ENCODE data around the gene CMIP. TPM values are rescaled to one million over a fixed set of nuclear protein-coding genes. Genes with fewer than 3 reads are reported as not detected.
A peak's percentile ranks its signal among the peaks of the same experiment; 100 is the strongest.
"Not testable (repeated sequence)": the region's sequence is repeated elsewhere in the genome, so short reads cannot be mapped to it uniquely, and the experiment has no call there.

Gene CMIP
- total RNA-seq, 1 donor: 15.7 TPM

DNA sequence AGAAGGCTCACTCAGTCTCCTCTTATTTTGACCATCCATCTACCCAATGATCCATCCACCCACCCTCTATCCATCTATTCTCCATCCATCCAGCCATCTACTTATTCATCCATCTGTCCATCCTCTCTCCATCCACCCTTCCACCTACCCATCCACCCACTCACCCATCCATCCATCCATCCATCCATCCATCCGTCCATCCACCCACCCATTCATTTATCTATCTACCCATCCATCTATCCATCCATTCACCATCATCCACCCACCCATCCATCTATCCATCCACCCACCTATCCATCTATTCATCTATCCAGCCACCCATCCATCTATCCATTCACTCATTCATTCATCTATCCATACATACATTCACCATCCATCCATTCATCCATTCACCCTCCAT is 288.7 kb downstream of the CMIP start:
- H3K4me3 ChIP-seq (ENCODE audit: low read depth, low read length): no peak overlapping the region
- no peak for DNase-seq (ENCODE audit: low read depth)
- TF ChIP-seq, protein P1, sequence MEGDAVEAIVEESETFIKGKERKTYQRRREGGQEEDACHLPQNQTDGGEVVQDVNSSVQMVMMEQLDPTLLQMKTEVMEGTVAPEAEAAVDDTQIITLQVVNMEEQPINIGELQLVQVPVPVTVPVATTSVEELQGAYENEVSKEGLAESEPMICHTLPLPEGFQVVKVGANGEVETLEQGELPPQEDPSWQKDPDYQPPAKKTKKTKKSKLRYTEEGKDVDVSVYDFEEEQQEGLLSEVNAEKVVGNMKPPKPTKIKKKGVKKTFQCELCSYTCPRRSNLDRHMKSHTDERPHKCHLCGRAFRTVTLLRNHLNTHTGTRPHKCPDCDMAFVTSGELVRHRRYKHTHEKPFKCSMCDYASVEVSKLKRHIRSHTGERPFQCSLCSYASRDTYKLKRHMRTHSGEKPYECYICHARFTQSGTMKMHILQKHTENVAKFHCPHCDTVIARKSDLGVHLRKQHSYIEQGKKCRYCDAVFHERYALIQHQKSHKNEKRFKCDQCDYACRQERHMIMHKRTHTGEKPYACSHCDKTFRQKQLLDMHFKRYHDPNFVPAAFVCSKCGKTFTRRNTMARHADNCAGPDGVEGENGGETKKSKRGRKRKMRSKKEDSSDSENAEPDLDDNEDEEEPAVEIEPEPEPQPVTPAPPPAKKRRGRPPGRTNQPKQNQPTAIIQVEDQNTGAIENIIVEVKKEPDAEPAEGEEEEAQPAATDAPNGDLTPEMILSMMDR (IDR thresholded peaks at IDR 0.05; ENCODE audit: insufficient read depth, low read length): no peak

DNA sequence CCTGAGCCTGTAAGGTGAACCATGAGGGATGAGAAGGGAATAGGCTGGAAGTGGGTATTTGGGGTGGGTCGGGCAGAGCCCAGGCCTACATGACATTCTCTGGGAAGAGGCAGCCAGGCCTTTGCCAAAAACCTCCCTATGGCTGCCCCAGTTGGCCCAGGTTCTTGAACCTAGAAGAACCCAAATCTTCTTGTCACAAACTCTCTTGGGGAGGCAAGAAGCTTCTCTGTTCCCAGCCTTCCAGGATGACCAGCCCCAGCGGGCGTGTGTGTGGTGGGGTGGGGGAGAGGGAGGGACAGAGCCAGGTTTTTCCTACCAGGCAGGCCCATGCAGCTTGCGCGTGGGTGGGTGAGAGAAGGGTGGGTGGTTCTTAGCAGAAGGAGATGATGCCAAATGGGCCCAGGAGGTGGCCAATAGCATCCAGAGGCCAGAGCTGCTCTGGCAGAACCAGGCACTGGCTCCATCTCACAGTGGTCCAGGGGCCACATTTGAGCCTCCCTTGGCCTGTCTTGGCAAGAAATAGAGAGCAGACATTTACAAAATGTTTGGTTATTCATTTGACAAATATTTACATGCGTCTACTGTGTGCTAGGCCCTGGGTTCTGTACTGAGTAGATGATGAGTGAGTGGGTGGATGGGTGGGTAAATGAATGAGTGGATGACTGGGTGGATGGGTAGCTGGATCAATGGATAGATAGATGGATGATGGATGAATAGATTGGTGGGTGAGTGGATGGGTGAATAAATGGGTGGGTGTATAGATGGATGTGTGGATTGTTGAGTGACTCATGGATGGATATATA is 290.2 kb downstream of the CMIP start:
- no peak overlapping the region for H3K4me3 ChIP-seq (ENCODE audit: low read depth, low read length)
- DNase-seq (ENCODE audit: low read depth): no peak
- TF ChIP-seq, protein P1 (IDR thresholded peaks at IDR 0.05; ENCODE audit: insufficient read depth, low read length): no peak

DNA sequence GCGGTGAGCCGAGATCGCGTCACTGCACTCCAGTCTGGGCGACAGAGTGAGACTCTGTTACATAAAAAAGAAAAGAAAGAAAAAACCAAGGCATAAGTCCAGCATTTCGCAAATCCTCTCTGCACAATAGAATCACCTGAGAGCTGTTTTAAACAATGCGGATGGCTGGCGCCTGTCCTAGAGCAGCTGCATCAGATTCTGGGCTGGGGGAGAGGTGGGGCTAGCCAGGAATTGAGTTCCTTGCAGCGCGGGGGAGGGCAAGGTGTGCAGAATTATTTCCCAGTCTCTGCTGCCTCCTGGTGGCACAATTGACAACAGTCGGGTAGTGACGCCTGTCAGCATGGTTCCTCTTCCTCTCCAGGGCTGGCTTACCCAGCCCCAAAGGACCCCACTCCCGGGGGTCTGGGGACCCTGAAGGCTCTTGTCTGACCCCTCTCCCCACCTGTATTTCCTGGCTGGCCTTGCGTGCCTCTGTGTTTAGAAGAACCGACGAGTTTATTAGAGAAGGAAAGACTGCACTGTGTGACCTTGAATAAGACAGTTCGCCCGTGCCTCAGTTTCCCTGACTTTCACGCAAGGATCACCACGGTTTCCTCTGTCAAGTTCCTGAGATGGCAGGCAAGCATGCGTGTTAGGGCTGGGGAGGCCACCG is 293.4 kb downstream of the CMIP start:
- peak overlapping the region; percentile 45 for H3K4me3 ChIP-seq (ENCODE audit: low read depth, low read length)
- DNase-seq (ENCODE audit: low read depth): peak; percentile 80
- TF ChIP-seq, protein P1 (IDR thresholded peaks at IDR 0.05; ENCODE audit: insufficient read depth, low read length): peak; percentile 78

DNA sequence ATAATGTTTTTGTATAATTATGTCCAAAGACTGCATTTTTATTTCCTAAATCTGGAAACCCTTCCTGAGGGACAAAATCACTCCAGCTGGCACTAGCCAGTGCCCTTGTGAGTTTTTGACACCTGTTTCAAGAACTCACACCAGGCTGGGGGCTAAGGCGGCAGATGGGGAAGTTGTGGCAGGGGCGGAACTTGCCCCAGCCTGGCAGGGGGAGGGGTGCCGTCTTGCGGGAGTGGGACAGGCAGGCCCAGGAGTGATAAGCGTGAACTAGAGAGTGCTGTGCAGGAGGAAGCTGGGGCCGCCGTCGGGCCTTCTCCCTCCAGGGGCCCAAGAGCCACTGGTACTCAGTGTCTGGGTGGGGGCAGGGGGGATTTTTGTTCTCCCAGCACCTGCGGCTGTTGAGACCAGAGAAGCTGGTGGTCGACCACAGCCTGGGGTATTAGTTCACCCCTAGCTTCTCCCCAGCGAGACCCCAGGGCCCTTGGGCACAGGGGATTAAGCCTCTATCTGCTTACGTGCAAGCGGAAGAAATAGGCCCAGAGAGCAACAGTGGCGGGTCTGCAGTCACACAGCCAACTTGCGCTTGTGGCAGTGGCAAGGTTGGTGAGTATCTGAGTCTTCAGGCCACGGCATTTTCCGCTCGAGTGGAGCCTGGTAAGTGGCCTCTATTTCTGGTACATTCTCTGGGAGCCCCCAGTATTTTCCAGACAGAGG is 294.3 kb downstream of the CMIP start:
- no peak for DNase-seq (ENCODE audit: low read depth)
- H3K4me3 ChIP-seq (ENCODE audit: low read depth, low read length): no peak overlapping the region

DNA sequence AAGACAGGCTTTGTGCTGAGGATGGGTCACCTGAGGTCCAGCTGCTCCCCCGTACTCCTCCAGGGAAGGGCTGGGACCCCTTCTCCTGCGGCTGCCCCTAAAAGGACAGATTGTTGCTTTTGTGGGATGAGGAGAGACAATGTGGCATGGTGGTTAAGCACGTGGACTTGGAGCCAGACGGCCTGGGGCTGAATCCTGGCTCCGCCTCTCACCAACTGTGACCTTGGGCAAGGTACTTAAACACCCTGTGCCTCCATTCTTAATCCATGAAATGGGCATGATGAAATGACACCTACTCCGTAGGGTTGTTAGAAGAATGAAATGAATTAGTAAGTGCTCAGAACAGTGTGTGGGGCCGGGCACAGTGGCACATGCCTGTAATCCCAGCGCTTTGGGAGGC is 294.9 kb downstream of the CMIP start:
- DNase-seq (ENCODE audit: low read depth): no peak
- no peak overlapping the region for H3K4me3 ChIP-seq (ENCODE audit: low read depth, low read length)
- TF ChIP-seq, protein P1 (IDR thresholded peaks at IDR 0.05; ENCODE audit: insufficient read depth, low read length): no peak

More for the DNA sequence above, 294.3 kb downstream of the CMIP start:
- TF ChIP-seq, protein P1 (IDR thresholded peaks at IDR 0.05; ENCODE audit: insufficient read depth, low read length): no peak

DNA sequence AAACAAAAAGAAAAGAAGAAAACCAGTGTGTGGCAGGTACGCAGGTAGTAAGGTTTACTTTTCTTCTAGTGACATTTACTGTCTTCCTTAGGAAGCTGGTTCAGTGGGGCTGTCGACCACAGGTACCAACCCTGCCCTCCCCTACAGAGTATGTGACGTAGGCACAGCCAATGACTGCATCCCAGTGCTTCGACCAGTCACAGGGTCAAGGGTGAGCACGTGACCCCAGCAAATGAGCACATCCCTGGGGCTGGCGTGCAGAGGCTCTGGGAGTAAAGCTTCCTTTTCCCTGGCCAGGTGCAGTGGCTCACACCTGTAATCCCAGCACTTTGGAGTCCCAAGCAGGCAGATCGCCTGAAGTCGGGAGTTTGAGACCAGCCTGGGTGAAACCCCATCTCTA is 295.6 kb downstream of the CMIP start:
- TF ChIP-seq, protein P1 (IDR thresholded peaks at IDR 0.05; ENCODE audit: insufficient read depth, low read length): no peak
- DNase-seq (ENCODE audit: low read depth): no peak
- H3K4me3 ChIP-seq (ENCODE audit: low read depth, low read length): no peak overlapping the region

DNA sequence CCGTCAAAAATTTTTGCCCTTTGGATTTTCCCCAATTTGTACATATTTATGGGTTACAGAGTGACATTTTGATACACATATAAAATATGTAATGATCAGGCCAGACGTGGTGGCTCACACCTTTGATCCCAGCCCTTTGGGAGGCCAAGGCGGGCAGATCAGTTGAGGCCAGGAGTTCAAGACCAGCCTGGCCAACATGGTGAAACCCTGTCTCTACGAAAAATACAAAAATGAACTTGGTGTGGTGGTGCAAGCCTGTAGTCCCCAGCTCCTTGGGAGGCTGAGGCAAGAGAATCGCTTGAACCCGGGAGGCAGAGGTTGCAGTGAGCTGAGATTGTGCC is 296.8 kb downstream of the CMIP start:
- H3K4me3 ChIP-seq (ENCODE audit: low read depth, low read length); DNase-seq (ENCODE audit: low read depth): not testable (repeated sequence)
